NCI-H1092 treated with DMSO at 0.1 percent for 48 hours (cell line): ENCODE measurements around the gene DNAJB6.
A peak's percentile ranks its signal among the peaks of the same experiment; 100 is the strongest.
"Not testable (repeated sequence)": the region's sequence is repeated elsewhere in the genome, so short reads cannot be mapped to it uniquely, and the experiment has no call there.

ENCODE experiments used
- DNase-seq: peaks from one replicate; lab custom pipeline; 2025; lab: John Stamatoyannopoulos, UW

Gene DNAJB6

GRCh38 chr7:157442993-157443831 is 106.4 kb downstream of the DNAJB6 start:
- DNase-seq = no peak

- DNase-seq = no peak
These were observed 107.4 kb downstream of the DNAJB6 start for GRCh38 chr7:157444011-157444842.

GRCh38 chr7:157444843-157445135 is 108.0 kb downstream of the DNAJB6 start:
- DNase-seq = no peak

GRCh38 chr7:157445246-157445955 is 108.6 kb downstream of the DNAJB6 start:
- DNase-seq = no peak

DNA sequence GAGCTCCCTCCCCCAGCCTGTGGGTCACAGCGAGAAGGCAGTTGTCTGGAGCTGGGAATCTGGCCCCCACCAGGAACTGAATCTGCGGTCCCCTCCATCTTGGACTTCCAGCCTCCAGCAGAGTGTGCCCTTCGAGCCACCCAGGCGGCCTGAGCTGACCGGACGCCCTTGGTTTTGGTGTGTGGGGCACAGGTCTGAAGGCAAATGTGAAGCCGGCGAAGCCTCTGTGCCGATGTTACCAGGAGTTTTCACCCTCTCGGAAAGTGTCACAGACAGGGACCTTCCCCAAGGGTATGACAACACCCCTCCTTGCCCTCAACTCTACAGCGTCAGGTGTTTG is 109.1 kb downstream of the DNAJB6 start:
- DNase-seq = no peak

GRCh38 chr7:157446322-157446721 is 109.5 kb downstream of the DNAJB6 start:
- DNase-seq = no peak

GRCh38 chr7:157454003-157454402 is 117.2 kb downstream of the DNAJB6 start:
- not testable (repeated sequence) for DNase-seq

DNA sequence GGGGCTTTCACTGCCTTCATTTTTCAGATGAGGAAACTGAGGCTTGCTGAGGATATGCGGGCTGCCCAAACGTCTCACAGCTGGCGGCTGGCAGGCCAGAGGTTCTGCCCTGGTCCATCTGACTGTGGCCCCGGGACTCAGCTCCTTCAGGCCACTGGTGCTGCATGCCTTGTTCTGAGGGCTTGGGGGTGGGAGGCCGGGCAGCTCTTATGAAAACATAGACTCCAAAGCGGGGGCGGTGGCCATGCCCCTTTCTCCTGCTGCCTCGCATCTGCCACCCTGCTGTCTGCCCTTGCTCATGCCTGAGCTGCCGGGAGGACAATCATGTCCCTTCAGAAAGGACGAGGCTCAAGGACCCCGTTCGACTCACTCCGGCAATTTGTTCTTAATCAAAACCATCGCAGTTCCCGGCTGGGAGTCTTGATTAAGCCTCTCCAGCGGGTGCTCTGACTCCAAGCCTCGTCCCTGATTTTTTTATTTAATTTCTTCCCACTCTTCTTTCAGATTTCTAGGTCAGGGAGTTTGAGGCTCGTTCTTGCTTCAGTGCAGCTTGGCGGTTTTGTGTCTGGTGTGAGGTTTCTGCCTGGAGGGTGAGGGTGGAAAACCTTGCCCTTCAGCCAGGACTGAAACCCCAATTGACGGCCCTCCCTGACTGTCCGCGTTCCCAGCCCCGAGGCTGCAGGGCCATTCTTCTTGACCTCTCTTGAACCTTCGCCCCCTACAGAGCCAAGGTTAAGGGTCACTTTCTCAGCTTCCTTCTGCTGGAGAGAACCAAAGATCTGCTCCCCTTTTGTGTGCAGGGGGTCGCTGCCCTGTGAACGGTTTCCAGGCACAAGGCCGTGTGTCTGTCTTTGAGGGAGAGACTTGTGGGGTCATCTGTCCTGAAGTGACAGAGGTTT is 120.8 kb downstream of the DNAJB6 start:
- DNase-seq = no peak

DNA sequence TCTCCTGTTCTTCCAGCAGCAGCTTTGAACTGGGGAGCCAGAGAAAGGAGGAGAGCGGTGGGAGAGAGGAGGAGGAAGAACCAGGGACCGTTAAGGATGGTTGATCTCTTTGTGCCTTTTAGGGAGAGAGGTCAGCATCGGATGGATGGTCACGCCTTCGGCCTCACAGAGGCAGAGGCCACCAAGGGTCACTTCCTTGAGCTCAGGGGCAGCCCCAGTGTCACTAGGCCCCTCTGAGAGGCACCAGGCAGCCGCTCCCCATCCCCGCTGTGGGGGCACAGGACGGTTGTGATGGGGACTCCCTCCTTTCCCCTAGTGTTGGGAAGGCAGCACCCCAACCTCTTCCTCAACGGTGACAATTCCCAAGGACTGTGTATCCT is 121.4 kb downstream of the DNAJB6 start:
- DNase-seq = no peak

DNA sequence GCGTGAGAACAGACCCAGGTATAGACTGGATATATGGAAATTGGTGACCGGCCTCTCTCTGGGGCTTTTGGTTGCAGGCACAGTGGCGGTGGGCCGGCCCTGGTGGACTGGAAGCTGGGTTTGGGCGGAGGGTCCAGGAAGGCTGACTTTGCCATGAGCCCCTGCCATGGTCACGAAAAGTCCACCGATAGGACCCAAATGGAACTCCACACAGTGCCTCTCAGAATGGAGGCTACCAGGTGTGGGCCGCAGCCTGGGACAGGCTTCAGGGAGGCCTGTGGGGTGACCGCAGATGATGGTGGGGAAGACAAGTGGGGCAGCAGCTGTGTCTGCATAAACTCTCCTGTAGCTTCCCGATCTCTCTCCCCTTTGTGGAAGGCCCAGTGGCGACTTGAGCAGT is 123.2 kb downstream of the DNAJB6 start:
- DNase-seq = no peak

GRCh38 chr7:157460721-157461120 is 123.9 kb downstream of the DNAJB6 start:
- no peak for DNase-seq

DNA sequence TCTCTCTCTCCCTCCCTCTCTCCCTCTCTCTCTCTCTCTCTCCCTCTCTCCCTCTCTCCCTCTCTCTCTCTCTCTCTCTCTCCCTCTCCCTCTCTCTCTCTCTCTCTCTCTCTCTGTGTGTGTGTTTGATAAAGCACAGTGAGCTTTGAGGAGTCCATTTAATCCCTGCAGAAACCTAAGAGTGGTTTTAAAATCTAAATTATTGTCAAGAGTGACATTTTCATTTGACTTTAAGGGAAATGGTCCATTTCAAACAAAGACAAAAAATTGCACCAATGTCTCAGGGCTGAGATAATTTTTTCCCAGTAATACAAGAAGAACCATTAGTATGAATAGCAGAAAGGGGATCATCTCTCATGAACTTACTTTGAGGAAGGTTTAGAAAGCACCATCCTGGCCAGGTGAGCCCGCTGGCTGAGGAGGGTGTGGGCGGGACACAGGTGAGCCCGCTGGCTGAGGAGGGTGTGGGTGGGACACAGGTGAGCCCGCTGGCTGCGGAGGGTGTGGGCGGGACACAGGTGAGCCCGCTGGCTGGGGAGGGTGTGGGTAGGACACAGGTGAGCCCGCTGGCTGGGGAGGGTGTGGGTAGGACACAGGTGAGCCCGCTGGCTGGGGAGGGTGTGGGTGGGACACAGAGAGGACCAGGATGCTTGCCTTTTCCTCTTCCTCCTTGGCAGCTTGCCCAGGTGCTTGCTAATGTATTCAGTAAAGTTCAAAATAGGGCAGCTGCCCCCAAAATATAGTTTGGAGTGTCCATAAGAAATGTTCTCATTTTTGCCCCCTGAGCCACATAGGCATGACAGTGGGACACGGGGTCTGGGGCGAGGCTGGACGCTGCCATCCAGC is 125.0 kb downstream of the DNAJB6 start:
- DNase-seq = no peak

- peak; percentile 52 for DNase-seq
These were observed 125.6 kb downstream of the DNAJB6 start for GRCh38 chr7:157462419-157462771.

DNA sequence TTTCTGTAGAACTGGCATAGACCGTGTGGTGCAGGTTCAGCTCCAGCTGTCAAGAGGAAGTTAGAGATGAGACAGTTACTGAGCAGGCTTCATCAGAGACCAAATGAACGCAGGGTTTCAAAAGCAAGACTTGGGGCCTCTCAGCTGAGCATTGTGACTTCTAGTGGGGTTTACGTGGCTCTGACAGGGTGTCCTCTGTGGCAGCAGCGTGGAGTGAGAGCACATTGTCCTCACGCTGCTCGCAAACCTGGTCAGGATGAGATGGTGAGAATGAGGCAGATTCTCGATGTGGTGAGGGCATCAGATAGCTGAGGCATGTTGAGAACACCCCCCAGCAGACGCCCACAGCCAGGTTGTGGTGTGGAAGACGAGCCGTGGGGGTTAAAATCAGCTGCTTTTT is 126.0 kb downstream of the DNAJB6 start:
- DNase-seq = no peak

- no peak for DNase-seq
These were observed 126.4 kb downstream of the DNAJB6 start for GRCh38 chr7:157463245-157463644.

- DNase-seq = no peak
These were observed 127.5 kb downstream of the DNAJB6 start for GRCh38 chr7:157464111-157464970.

DNA sequence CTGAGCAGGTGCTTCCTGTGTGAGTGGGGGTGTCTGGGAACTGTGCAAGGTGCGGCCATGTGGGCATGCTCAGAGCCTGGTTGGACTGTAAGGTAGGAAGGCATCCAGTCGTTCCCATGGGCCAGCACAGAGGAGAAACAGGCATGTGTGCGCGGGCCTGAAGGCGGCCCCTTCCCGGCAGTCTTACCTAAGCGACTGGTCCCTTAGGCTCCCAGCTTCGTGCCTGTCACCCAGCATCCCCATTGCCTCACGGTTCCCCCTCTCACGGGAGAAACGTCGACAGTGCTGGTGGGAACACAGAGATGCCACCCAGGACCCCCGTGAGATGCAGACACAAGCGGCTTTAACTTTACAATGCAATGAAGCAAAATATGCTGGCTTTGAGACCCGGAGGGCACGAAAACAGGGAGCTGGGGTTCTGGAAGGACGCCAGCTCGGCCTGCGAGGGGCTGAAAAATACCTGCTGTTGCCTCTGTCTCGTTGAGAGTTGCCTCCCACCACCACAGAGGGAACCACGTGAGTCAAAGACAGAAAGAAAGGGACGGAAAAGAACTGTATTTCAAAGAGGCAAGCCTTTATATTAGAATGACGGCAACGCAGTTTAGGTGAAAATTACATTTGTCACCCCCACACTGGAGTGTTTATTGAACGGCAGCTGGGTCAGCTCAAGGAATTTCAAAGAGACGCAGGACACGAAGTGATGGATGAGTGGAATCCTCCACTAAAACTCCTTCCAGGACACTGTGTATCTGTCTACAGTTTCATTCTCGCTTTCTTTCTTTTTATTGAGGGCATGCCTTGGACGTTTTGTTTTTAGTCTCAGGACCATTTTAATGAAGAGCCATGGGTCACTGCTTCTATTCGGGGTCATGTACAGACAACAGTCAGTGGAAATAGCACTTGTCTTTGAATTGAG is 128.4 kb downstream of the DNAJB6 start:
- DNase-seq = no peak

GRCh38 chr7:157465891-157466866 is 129.4 kb downstream of the DNAJB6 start:
- no peak for DNase-seq
